ENCODE results near the gene SPECC1. TPM values are rescaled to one million over a fixed set of nuclear protein-coding genes. Genes with fewer than 3 reads are reported as not detected.

The SPECC1 gene
- total and polyA plus RNA-seq, 2 of the 4 experiments (the other 2 are of a cell fraction) = 16.9 to 26.2 TPM

DNA sequence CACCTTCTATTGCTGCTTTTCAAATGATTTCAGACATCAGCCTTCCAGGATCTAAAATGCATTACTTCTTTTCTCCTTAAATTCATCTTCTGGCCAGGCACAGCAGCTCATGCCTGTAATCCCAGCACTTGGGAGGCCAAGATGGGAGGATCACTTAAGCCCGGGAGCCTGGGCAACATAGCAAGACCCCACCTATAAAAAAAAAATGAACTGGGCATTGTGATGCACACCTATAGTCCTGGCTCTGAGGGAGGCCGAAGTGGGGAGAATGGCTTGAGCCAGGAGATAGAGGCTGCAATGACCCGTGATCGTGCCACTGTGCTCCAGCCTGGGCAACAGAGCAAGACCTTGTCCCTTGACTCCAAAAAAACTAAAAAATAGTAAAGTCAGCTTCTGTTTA is 208.5 kb downstream of the SPECC1 start:
- no TSS peak for BruUV-seq (replicated peaks)
- no peak for TF ChIP-seq BHLHE40 (IDR thresholded peaks at IDR 0.05; ENCODE audit: low read depth, low read length)
- no peak for TF ChIP-seq RCOR1 (IDR thresholded peaks at IDR 0.05; ENCODE audit: insufficient replicate concordance, low read length)
- TF ChIP-seq, protein P1, sequence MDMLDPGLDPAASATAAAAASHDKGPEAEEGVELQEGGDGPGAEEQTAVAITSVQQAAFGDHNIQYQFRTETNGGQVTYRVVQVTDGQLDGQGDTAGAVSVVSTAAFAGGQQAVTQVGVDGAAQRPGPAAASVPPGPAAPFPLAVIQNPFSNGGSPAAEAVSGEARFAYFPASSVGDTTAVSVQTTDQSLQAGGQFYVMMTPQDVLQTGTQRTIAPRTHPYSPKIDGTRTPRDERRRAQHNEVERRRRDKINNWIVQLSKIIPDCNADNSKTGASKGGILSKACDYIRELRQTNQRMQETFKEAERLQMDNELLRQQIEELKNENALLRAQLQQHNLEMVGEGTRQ (IDR thresholded peaks at IDR 0.05; ENCODE audit: low read depth, low read length) = no peak
- TF ChIP-seq CHD1 (IDR thresholded peaks at IDR 0.05; ENCODE audit: low read depth, low read length) = no peak
- TF ChIP-seq MXI1 (IDR thresholded peaks at IDR 0.05; ENCODE audit: borderline replicate concordance, low read depth, low read length) = no peak
- no peak for TF ChIP-seq SMC3 (IDR thresholded peaks at IDR 0.05; ENCODE audit: low read depth, low read length)
- no peak for TF ChIP-seq RFX5 (IDR thresholded peaks at IDR 0.05; ENCODE audit: low read depth, low read length)
- TF ChIP-seq, protein P2, sequence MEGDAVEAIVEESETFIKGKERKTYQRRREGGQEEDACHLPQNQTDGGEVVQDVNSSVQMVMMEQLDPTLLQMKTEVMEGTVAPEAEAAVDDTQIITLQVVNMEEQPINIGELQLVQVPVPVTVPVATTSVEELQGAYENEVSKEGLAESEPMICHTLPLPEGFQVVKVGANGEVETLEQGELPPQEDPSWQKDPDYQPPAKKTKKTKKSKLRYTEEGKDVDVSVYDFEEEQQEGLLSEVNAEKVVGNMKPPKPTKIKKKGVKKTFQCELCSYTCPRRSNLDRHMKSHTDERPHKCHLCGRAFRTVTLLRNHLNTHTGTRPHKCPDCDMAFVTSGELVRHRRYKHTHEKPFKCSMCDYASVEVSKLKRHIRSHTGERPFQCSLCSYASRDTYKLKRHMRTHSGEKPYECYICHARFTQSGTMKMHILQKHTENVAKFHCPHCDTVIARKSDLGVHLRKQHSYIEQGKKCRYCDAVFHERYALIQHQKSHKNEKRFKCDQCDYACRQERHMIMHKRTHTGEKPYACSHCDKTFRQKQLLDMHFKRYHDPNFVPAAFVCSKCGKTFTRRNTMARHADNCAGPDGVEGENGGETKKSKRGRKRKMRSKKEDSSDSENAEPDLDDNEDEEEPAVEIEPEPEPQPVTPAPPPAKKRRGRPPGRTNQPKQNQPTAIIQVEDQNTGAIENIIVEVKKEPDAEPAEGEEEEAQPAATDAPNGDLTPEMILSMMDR (conservative IDR thresholded peaks at IDR 0.05; ENCODE audit: low read depth, low read length) = no peak
- TF ChIP-seq MAZ (IDR thresholded peaks at IDR 0.05; ENCODE audit: borderline replicate concordance, low read depth, low read length) = no peak
- no peak for TF ChIP-seq NFE2L2 (IDR thresholded peaks at IDR 0.05; ENCODE audit: low read depth, low read length)
- TF ChIP-seq CEBPB (IDR thresholded peaks at IDR 0.05; ENCODE audit: low read depth, low read length) = no peak
- no peak for TF ChIP-seq FOS (IDR thresholded peaks at IDR 0.05; ENCODE audit: low read depth, low read length)
- TF ChIP-seq POLR2A (IDR thresholded peaks at IDR 0.05; ENCODE audit: low read depth, low read length) = no peak
- TF ChIP-seq, protein P3, sequence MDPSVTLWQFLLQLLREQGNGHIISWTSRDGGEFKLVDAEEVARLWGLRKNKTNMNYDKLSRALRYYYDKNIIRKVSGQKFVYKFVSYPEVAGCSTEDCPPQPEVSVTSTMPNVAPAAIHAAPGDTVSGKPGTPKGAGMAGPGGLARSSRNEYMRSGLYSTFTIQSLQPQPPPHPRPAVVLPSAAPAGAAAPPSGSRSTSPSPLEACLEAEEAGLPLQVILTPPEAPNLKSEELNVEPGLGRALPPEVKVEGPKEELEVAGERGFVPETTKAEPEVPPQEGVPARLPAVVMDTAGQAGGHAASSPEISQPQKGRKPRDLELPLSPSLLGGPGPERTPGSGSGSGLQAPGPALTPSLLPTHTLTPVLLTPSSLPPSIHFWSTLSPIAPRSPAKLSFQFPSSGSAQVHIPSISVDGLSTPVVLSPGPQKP (IDR thresholded peaks at IDR 0.05; ENCODE audit: borderline replicate concordance, low read depth, low read length) = no peak
- no peak for TF ChIP-seq MAFK (IDR thresholded peaks at IDR 0.05; ENCODE audit: low read depth, low read length)
- no peak for TF ChIP-seq RAD21 (IDR thresholded peaks at IDR 0.05; ENCODE audit: low read length)
- no peak overlapping the region for H3K9ac ChIP-seq (ENCODE audit: low read depth, low read length)
- POLR2A ChIA-PET (ENCODE audit: unreplicated experiment) = no interaction called here
- no peak overlapping the region for H2AK5ac ChIP-seq (ENCODE audit: low read depth, low read length)
- H3K9me3 ChIP-seq (ENCODE audit: control insufficient read depth, insufficient read depth, low read length) = no peaks in the 10 kb centered on the region
- H4K5ac ChIP-seq (ENCODE audit: low read depth, low read length) = no peak overlapping the region
- no peak overlapping the region for H2BK15ac ChIP-seq (ENCODE audit: low read depth, low read length)
- H3K14ac ChIP-seq (replicated peaks; ENCODE audit: low read depth, low read length) = no peak overlapping the region
- no peak overlapping the region for H2BK120ac ChIP-seq (ENCODE audit: low read depth, low read length)
- DNase-seq (no peak), ATAC-seq (ENCODE audit: low read depth) (no peak)
- no peak overlapping the region for H2AK9ac ChIP-seq (replicated peaks; ENCODE audit: low read depth, low read length, poor library complexity)
- H3K4ac ChIP-seq (ENCODE audit: low read depth, low read length) = no peak overlapping the region
- H4K8ac ChIP-seq (ENCODE audit: low read depth in 2 of 2, low read length in 2 of 2) = no peak overlapping the region
- H4K20me1 ChIP-seq (ENCODE audit: insufficient read depth, low read length) = no peaks in the 10 kb centered on the region; the same call in 1 of the 2 replicates
- H3K27ac ChIP-seq (ENCODE audit: insufficient read depth, low read length) = no peak overlapping the region
- no peak overlapping the region for H2BK20ac ChIP-seq (ENCODE audit: low read depth, low read length)
- no peaks in the 10 kb centered on the region for H3K4me1 ChIP-seq (ENCODE audit: control insufficient read depth, insufficient read depth, low read length)
- H3K79me1 ChIP-seq (ENCODE audit: low read depth in 1 of 2, low read length in 2 of 2) = peaks cover 17 to 35% of the 10 kb centered on the region in 2 experiments
- no peak overlapping the region for H3K23ac ChIP-seq (ENCODE audit: low read depth, low read length)
- in situ Hi-C loops (cut with MboI; ENCODE audit: low sequenced_read_pairs) = loop anchor here (5.0 kb wide), 1 partner anchor 85 kb away; no protein-coding TSS in a partner anchor
- H3K27me3 ChIP-seq (ENCODE audit: control insufficient read depth, insufficient read depth, low read length) = no peaks in the 10 kb centered on the region
- WGBS, 2 experiments (ENCODE audit: extremely low coverage in 2 of 2, insufficient read length in 1 of 2) = no CpG with 5 or more reads among the region's 4 CpGs
- intact Hi-C loops (cut with micrococcal nuclease) = no loop called here
- H3K9me1 ChIP-seq (ENCODE audit: insufficient read depth, low read length) = no peaks in the 10 kb centered on the region
- CTCF ChIA-PET = no interaction called here
- no peak overlapping the region for H2AFZ ChIP-seq (replicated peaks; ENCODE audit: low read length, poor library complexity)
- H3K36me3 ChIP-seq (ENCODE audit: control insufficient read depth, insufficient read depth, low read length) = no peaks in the 10 kb centered on the region
- H4K91ac ChIP-seq (ENCODE audit: insufficient read depth, low read depth, low read length) = no peak overlapping the region
- no peak overlapping the region for H3K18ac ChIP-seq (ENCODE audit: low read depth, low read length)
- dilution Hi-C loops (cut with HindIII; ENCODE audit: low sequenced_read_pairs, unreplicated experiment) = no loop called here
- H3K4me2 ChIP-seq (ENCODE audit: low read depth, low read length) = no peak overlapping the region
- no peak overlapping the region for H2BK5ac ChIP-seq (ENCODE audit: low read depth, low read length, poor library complexity, severe bottlenecking)
- no peak overlapping the region for H3K4me3 ChIP-seq (ENCODE audit: insufficient read depth, low read depth, low read length)
- H3K56ac ChIP-seq (ENCODE audit: extremely low read depth, insufficient read depth, low read length) = no peak overlapping the region

Measured in IMR-90 (cell line).